ENCODE results near the gene MYZAP. TPM values are rescaled to one million over a fixed set of nuclear protein-coding genes. Genes with fewer than 3 reads are reported as not detected.

MYZAP gene
- total RNA-seq, 3 donors from 2014 or later, result 12.1 to 23.0 (median 16.7) TPM

- H3K4me1 ChIP-seq, result no peaks in the 10 kb centered on the region
- H3K4me3 ChIP-seq, result no peak overlapping the region
- H3K27ac ChIP-seq, result peak overlapping the region in 1 of 2 donors; percentile 36
- H3K27me3 ChIP-seq, result no peaks in the 10 kb centered on the region
- H3K9me3 ChIP-seq, result no peaks in the 10 kb centered on the region
- TF ChIP-seq POLR2AphosphoS5 (IDR thresholded peaks at IDR 0.05) (no peak), POLR2A (IDR thresholded peaks at IDR 0.05) (no peak)
- TF ChIP-seq, protein P1, sequence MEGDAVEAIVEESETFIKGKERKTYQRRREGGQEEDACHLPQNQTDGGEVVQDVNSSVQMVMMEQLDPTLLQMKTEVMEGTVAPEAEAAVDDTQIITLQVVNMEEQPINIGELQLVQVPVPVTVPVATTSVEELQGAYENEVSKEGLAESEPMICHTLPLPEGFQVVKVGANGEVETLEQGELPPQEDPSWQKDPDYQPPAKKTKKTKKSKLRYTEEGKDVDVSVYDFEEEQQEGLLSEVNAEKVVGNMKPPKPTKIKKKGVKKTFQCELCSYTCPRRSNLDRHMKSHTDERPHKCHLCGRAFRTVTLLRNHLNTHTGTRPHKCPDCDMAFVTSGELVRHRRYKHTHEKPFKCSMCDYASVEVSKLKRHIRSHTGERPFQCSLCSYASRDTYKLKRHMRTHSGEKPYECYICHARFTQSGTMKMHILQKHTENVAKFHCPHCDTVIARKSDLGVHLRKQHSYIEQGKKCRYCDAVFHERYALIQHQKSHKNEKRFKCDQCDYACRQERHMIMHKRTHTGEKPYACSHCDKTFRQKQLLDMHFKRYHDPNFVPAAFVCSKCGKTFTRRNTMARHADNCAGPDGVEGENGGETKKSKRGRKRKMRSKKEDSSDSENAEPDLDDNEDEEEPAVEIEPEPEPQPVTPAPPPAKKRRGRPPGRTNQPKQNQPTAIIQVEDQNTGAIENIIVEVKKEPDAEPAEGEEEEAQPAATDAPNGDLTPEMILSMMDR (IDR thresholded peaks at IDR 0.05), result no peak
- intact Hi-C loops (cut with DNase I; ENCODE audit: low total_unique reads), result no loop called here
- DNase-seq (ENCODE audit: low spot score in 2 of 2), result no peak
- H3K36me3 ChIP-seq, result no peaks in the 10 kb centered on the region
Measured at GRCh38 chr15:57663262-57663661, 71.6 kb downstream of the MYZAP start.

DNA sequence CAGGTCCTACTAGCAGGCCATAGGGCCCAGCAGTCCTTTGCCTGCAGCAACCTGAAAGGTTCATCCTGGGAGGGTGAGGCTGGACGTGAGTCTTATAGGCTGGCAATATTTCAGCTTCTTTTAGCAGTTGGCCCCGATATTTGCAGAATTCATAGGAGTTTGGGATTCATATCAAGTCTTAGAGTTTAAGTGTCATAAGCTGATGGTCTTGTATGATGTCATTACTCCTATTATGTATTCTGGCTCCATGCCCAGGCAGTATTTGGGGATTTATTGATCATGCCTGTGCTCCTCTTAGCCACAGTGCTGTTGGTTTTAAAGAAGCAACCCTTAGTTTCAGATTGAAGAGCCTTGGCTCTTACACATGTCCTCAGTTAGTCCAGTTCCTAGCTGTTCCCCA lies 73.5 kb downstream of the MYZAP start:
- intact Hi-C loops (cut with DNase I; ENCODE audit: low total_unique reads), result no loop called here
- H3K4me3 ChIP-seq, result no peak overlapping the region
- H3K36me3 ChIP-seq, result no peaks in the 10 kb centered on the region
- TF ChIP-seq, protein P1 (IDR thresholded peaks at IDR 0.05), result no peak
- TF ChIP-seq POLR2A (IDR thresholded peaks at IDR 0.05) (no peak), POLR2AphosphoS5 (IDR thresholded peaks at IDR 0.05) (no peak)
- H3K27me3 ChIP-seq, result no peaks in the 10 kb centered on the region
- H3K27ac ChIP-seq, result no peak overlapping the region
- DNase-seq (ENCODE audit: low spot score in 2 of 2), result no peak
- no peaks in the 10 kb centered on the region for H3K4me1 ChIP-seq
- H3K9me3 ChIP-seq, result no peaks in the 10 kb centered on the region

GRCh38 chr15:57665939-57666338 lies 74.2 kb downstream of the MYZAP start:
- H3K4me1 ChIP-seq, result no peaks in the 10 kb centered on the region
- no peak for TF ChIP-seq POLR2A (IDR thresholded peaks at IDR 0.05)
- TF ChIP-seq, protein P1 (IDR thresholded peaks at IDR 0.05), result no peak
- no peak for TF ChIP-seq POLR2AphosphoS5 (IDR thresholded peaks at IDR 0.05)
- no peak overlapping the region for H3K4me3 ChIP-seq
- H3K9me3 ChIP-seq, result no peaks in the 10 kb centered on the region
- DNase-seq (ENCODE audit: low spot score in 2 of 2), result no peak
- no peak overlapping the region for H3K27ac ChIP-seq
- intact Hi-C loops (cut with DNase I; ENCODE audit: low total_unique reads), result no loop called here
- H3K36me3 ChIP-seq, result no peaks in the 10 kb centered on the region
- H3K27me3 ChIP-seq, result no peaks in the 10 kb centered on the region

- intact Hi-C loops (cut with DNase I; ENCODE audit: low total_unique reads), result no loop called here
- H3K27me3 ChIP-seq, result no peaks in the 10 kb centered on the region
- H3K36me3 ChIP-seq, result no peaks in the 10 kb centered on the region
- no peak overlapping the region for H3K27ac ChIP-seq
- H3K9me3 ChIP-seq, result no peaks in the 10 kb centered on the region
- TF ChIP-seq, protein P1 (IDR thresholded peaks at IDR 0.05), result peak in 2 of 3 donors; percentile 12 to 24
- no peak for TF ChIP-seq POLR2AphosphoS5 (IDR thresholded peaks at IDR 0.05)
- peak overlapping the region in 1 of 3 donors; percentile 26 for H3K4me3 ChIP-seq
- no peak for DNase-seq (ENCODE audit: low spot score in 2 of 2)
- H3K4me1 ChIP-seq, result no peaks in the 10 kb centered on the region
Measured at GRCh38 chr15:57667171-57667849, 75.6 kb downstream of the MYZAP start.

DNA sequence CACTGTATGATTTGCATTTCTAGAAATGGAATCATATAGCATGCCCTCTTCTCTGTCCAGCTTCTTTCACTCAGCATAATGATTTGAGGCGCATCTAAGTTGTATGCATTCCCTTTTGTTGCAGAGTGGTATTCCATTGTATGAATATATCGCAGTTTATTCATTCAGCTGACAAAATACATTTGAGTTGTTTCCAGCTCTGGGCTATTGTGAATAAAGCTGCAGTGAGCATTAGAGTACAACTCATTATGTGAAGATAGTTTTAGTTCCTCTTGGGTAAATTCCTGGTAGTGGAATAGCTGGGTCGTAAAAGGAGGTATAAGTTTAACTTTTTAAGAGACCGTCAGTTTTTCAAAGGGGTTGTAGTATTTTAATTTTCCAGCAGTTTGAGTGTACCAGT lies 76.3 kb downstream of the MYZAP start:
- Histone ChIP-seq H3K27me3 (no peaks in the 10 kb centered on the region), H3K4me3 (no peak overlapping the region), H3K9me3 (no peaks in the 10 kb centered on the region), H3K4me1 (no peaks in the 10 kb centered on the region), H3K36me3 (no peaks in the 10 kb centered on the region), H3K27ac (no peak overlapping the region)
- no peak for DNase-seq (ENCODE audit: low spot score in 2 of 2)
- intact Hi-C loops (cut with DNase I; ENCODE audit: low total_unique reads), result no loop called here
- TF ChIP-seq, protein P1 (IDR thresholded peaks at IDR 0.05), result no peak
- TF ChIP-seq POLR2AphosphoS5 (IDR thresholded peaks at IDR 0.05), result no peak
- TF ChIP-seq POLR2A (IDR thresholded peaks at IDR 0.05), result no peak
